WTC11 (cell line): ENCODE measurements around the gene TMEM82. TPM values are rescaled to one million over a fixed set of nuclear protein-coding genes. Genes with fewer than 3 reads are reported as not detected.

Source experiments
- ATAC-seq: fragments of 200-7000 bp; cut with Tn5 transposase; 2 replicates; pipeline ENCODE4 v1.10.0; 2021; ENCODE audit warnings: mild to moderate bottlenecking, moderate library complexity
- CTCF ChIA-PET: fragments of 300-600 bp; sonication (Branson Sonifier 250); formaldehyde crosslinking; loops from one replicate; lab custom pipeline; 2021; ENCODE audit warnings: antibody characterized with exemption; lab: Charles Lee
- POLR2A ChIA-PET: fragments of 350-600 bp; sonication (Branson Sonifier 250); formaldehyde crosslinking; loops from one replicate; lab custom pipeline; 2021; ENCODE audit warnings: antibody characterized with exemption; lab: Charles Lee
- DNase-seq: peaks from one replicate; pipeline ENCODE4 v3.0.0; 2021; ENCODE audit warnings: low spot score
- H3K27ac Mint-ChIP-seq: 2 replicates; pipeline ENCODE4 v1.8.0; 2021; ENCODE audit warnings: mixed read lengths
- H3K27me3 Mint-ChIP-seq: 2 replicates; pipeline ENCODE4 v1.8.0; 2021; ENCODE audit warnings: low read depth, mild to moderate bottlenecking, moderate library complexity, mixed read lengths
- H3K36me3 Mint-ChIP-seq: 2 replicates; pipeline ENCODE4 v1.8.0; 2021; ENCODE audit warnings: mixed read lengths
- H3K4me1 Mint-ChIP-seq: 2 replicates; pipeline ENCODE4 v1.8.0; 2022; ENCODE audit warnings: mixed read lengths
- H3K4me3 Mint-ChIP-seq: 2 replicates; pipeline ENCODE4 v1.8.0; 2021; ENCODE audit warnings: mild to moderate bottlenecking, moderate library complexity, mixed read lengths
- H3K9me3 Mint-ChIP-seq: 2 replicates; pipeline ENCODE4 v1.8.0; 2021; ENCODE audit warnings: mixed read lengths
- AR ChIP-seq: fragments of 250-450 bp; sonication (Bioruptor Pico); IDR thresholded peaks from 2 replicates; pipeline ENCODE4 v1.9.0; 2021; ENCODE audit warnings: mild to moderate bottlenecking
- ATF1 ChIP-seq: sonication (generic); formaldehyde crosslinking; IDR thresholded peaks from 2 replicates; pipeline ENCODE4 v1.8.1; 2023; ENCODE audit warnings: mild to moderate bottlenecking, moderate library complexity, missing genetic modification reagents
- ATF3 ChIP-seq: sonication (generic); formaldehyde crosslinking; conservative IDR thresholded peaks from 2 replicates; pipeline ENCODE4 v1.8.1; 2022; ENCODE audit warnings: mild to moderate bottlenecking, missing genetic modification reagents
- ATF6 ChIP-seq: sonication (generic); formaldehyde crosslinking; IDR thresholded peaks from 2 replicates; pipeline ENCODE4 v1.8.1; 2023; ENCODE audit warnings: mild to moderate bottlenecking, missing genetic modification reagents
- CDX4 ChIP-seq: fragments of 250-450 bp; sonication (Bioruptor Pico); IDR thresholded peaks from 2 replicates; pipeline ENCODE4 v1.9.0; 2021; ENCODE audit warnings: moderate library complexity, mild to moderate bottlenecking, inconsistent platforms, borderline replicate concordance
- E2F1 ChIP-seq: sonication (generic); formaldehyde crosslinking; IDR thresholded peaks from 2 replicates; pipeline ENCODE4 v1.8.0; 2022; ENCODE audit warnings: mild to moderate bottlenecking, missing genetic modification reagents
- GRHL2 ChIP-seq: fragments of 250-450 bp; sonication (Bioruptor Pico); IDR thresholded peaks from 2 replicates; pipeline ENCODE4 v1.8.0; 2022; ENCODE audit warnings: mild to moderate bottlenecking, moderate library complexity; ENCODE audit not compliant: insufficient replicate concordance, severe bottlenecking
- HMGA2 ChIP-seq: fragments of 250-450 bp; sonication (Bioruptor Pico); IDR thresholded peaks from 2 replicates; pipeline ENCODE4 v1.4.0; 2021; ENCODE audit warnings: mild to moderate bottlenecking, moderate library complexity
- IRF2 ChIP-seq: sonication (generic); formaldehyde crosslinking; IDR thresholded peaks from 2 replicates; pipeline ENCODE4 v1.8.0; 2022; ENCODE audit warnings: low read depth, missing genetic modification reagents, borderline replicate concordance
- MLX ChIP-seq: sonication (generic); formaldehyde crosslinking; IDR thresholded peaks from 2 replicates; pipeline ENCODE4 v1.8.1; 2023; ENCODE audit warnings: mild to moderate bottlenecking, missing genetic modification reagents, moderate library complexity
- MYBL2 ChIP-seq: sonication (generic); formaldehyde crosslinking; IDR thresholded peaks from 2 replicates; pipeline ENCODE4 v1.8.1; 2023; ENCODE audit warnings: mild to moderate bottlenecking, moderate library complexity, missing genetic modification reagents
- NR1H2 ChIP-seq: sonication (generic); formaldehyde crosslinking; IDR thresholded peaks from 2 replicates; pipeline ENCODE4 v1.9.0; 2021; ENCODE audit warnings: mild to moderate bottlenecking, moderate library complexity, missing genetic modification reagents
- NR2C2 ChIP-seq: sonication (generic); formaldehyde crosslinking; IDR thresholded peaks from 2 replicates; pipeline ENCODE4 v1.8.0; 2022; ENCODE audit warnings: mild to moderate bottlenecking, missing genetic modification reagents
- RELA ChIP-seq: sonication (generic); formaldehyde crosslinking; IDR thresholded peaks from 2 replicates; pipeline ENCODE4 v1.8.1; 2022; ENCODE audit warnings: missing genetic modification reagents, mild to moderate bottlenecking, borderline replicate concordance
- RORB ChIP-seq: fragments of 250-450 bp; sonication (Bioruptor Pico); IDR thresholded peaks from 2 replicates; pipeline ENCODE4 v1.9.0; 2021; ENCODE audit warnings: mild to moderate bottlenecking
- SP1 ChIP-seq: sonication (generic); formaldehyde crosslinking; conservative IDR thresholded peaks from 2 replicates; pipeline ENCODE4 v1.8.1; 2022; ENCODE audit warnings: missing genetic modification reagents
- TEAD1 ChIP-seq: sonication (generic); formaldehyde crosslinking; IDR thresholded peaks from 2 replicates; pipeline ENCODE4 v1.8.0; 2022; ENCODE audit warnings: mild to moderate bottlenecking, missing genetic modification reagents
- USF2 ChIP-seq: sonication (generic); formaldehyde crosslinking; IDR thresholded peaks from 2 replicates; pipeline ENCODE4 v1.8.1; 2023; ENCODE audit warnings: mild to moderate bottlenecking, missing genetic modification reagents, moderate library complexity
- ZNF121 ChIP-seq: sonication (generic); formaldehyde crosslinking; IDR thresholded peaks from 2 replicates; pipeline ENCODE4 v1.8.0; 2023; ENCODE audit warnings: missing genetic modification reagents
- ZNF423 ChIP-seq: fragments of 250-450 bp; sonication (Bioruptor Pico); IDR thresholded peaks from 2 replicates; pipeline ENCODE4 v2.1.2; 2022; ENCODE audit warnings: mild to moderate bottlenecking, moderate library complexity
- ZNF512 ChIP-seq: sonication (generic); formaldehyde crosslinking; IDR thresholded peaks from 2 replicates; pipeline ENCODE4 v1.8.1; 2022; ENCODE audit warnings: missing genetic modification reagents, borderline replicate concordance
- ZNF671 ChIP-seq: fragments of 250-450 bp; sonication (Bioruptor Pico); IDR thresholded peaks from 2 replicates; pipeline ENCODE4 v1.8.0; 2021; ENCODE audit warnings: mild to moderate bottlenecking
- total RNA-seq: library from RNA; stranded (reverse); gene quantifications from 3 replicates; pipeline ENCODE4 v1.2.3, GENCODE V29; 2021

TMEM82 gene
- total RNA-seq, 1 experiment from 2014 or later: 0.48 TPM

- no peak overlapping the region for H3K27ac Mint-ChIP-seq
- H3K27me3 Mint-ChIP-seq: no peaks in the 10 kb centered on the region
- DNase-seq (no peak), ATAC-seq (no peak)
- H3K36me3 Mint-ChIP-seq: peaks cover 11% of the 10 kb centered on the region; the same call in 1 of the 2 replicates
- no peak overlapping the region for H3K4me3 Mint-ChIP-seq
- ChIA-PET CTCF (interaction anchor here (2.7 kb wide), 1 partner anchor 8 kb away, joined by 15 read pairs; no protein-coding TSS in a partner anchor), POLR2A (no interaction called here)
- H3K9me3 Mint-ChIP-seq: no peaks in the 10 kb centered on the region
- no peaks in the 10 kb centered on the region for H3K4me1 Mint-ChIP-seq
- TF ChIP-seq RELA (no peak), ATF1 (CRISPR knock-in tag) (no peak), RORB (CRISPR knock-in tag) (no peak), ATF6 (no peak), ZNF512 (no peak), NR2C2 (CRISPR knock-in tag) (no peak), IRF2 (CRISPR knock-in tag) (no peak)
Observed at GRCh38 chr1:15733218-15733725, 9.0 kb upstream of the TMEM82 start.

- ChIA-PET CTCF (no interaction called here), POLR2A (no interaction called here)
- Mint-ChIP-seq H3K9me3 (no peaks in the 10 kb centered on the region), H3K4me1 (no peaks in the 10 kb centered on the region), H3K4me3 (no peak overlapping the region), H3K27ac (no peak overlapping the region), H3K36me3 (peaks cover 9% of the 10 kb centered on the region; the same call in 1 of the 2 replicates), H3K27me3 (no peaks in the 10 kb centered on the region)
- DNase-seq: no peak
- TF ChIP-seq GRHL2: no peak
- TF ChIP-seq ZNF121 (CRISPR knock-in tag): no peak
- TF ChIP-seq MYBL2 (CRISPR knock-in tag): no peak
- TF ChIP-seq ZNF671: no peak
- no peak for TF ChIP-seq NR1H2
- TF ChIP-seq AR: no peak
- TF ChIP-seq ATF3: no peak
- TF ChIP-seq ZNF423 (CRISPR knock-in tag): no peak
- TF ChIP-seq USF2 (CRISPR knock-in tag): no peak
- no peak for TF ChIP-seq HMGA2
- no peak for TF ChIP-seq TEAD1 (CRISPR knock-in tag)
- no peak for TF ChIP-seq SP1
- no peak for TF ChIP-seq MLX
- no peak for TF ChIP-seq CDX4 (CRISPR knock-in tag)
- no peak for TF ChIP-seq E2F1 (CRISPR knock-in tag)
- no peak for ATAC-seq
Observed at GRCh38 chr1:15733726-15734226, 8.5 kb upstream of the TMEM82 start.
